ENCODE results near the gene NUDT13.

Gene NUDT13

GRCh38 chr10:73167458-73167782, 57.2 kb downstream of the NUDT13 start:
- no peak for DNase-seq

- peak; percentile 98 for DNase-seq
Measured at GRCh38 chr10:73167783-73168464, 57.7 kb downstream of the NUDT13 start, which contains the start of the genes ECD and FAM149B1. Gene ECD, minus strand, starts transcription at chr10:73168008. Its CDS starts 4,071 bp downstream, at chr10:73163937. Gene FAM149B1, plus strand, starts transcription at chr10:73168119. Its CDS starts 221 bp downstream, at chr10:73168340.

- DNase-seq = no peak
Measured at GRCh38 chr10:73168465-73168803, 58.2 kb downstream of the NUDT13 start.

- no peak for DNase-seq
Measured at GRCh38 chr10:73169320-73169719, 59.1 kb downstream of the NUDT13 start.

GRCh38 chr10:73172867-73173266, 62.6 kb downstream of the NUDT13 start:
- DNase-seq = no peak

- no peak for DNase-seq
Measured at GRCh38 chr10:73174148-73174925, 64.1 kb downstream of the NUDT13 start.
